ENCODE results near the gene RAB11FIP4. TPM values are rescaled to one million over a fixed set of nuclear protein-coding genes. Genes with fewer than 3 reads are reported as not detected.

Gene RAB11FIP4
- total RNA-seq, 2 donors from 2014 or later = 0.68 to 3.7 TPM

DNA sequence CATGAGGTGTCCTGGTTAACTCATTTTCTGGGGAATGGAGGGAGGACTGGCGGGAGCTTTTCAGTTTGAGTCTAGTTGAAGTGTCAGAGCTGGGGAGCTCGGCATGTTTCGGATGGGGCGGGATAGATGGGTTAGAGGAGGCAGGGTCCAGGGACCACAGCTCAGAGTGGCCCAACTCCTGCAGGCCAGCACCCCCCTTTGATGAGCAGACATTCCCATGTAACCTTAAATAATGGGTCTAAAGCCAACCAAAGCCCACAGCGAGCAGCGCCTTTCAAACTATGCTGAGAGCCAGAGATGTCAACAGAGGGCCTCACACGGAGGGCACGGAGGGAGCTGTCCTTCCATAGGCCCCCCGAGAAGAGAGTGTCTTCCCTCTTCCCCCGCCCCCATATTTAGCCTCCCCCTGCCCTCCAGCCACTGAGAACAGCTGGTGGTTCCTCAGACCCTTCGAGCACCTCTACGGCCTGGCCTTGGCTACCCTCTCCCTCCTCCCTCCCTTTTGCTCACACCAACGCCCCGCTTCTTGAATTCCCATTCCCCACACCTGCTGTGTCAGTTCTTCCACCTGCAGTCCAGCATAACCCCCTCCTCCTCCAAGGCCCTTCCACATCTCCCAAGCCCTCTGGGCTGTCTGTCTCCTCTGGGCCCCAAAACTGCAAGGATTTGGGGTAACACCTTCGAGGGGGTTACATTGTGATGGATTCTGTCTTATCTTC is 21.8 kb downstream of the RAB11FIP4 start:
- Histone ChIP-seq H3K36me3 (no peaks in the 10 kb centered on the region), H3K27me3 (replicated peaks; ENCODE audit: insufficient read depth) (no peaks in the 10 kb centered on the region), H3K9me3 (no peaks in the 10 kb centered on the region), H3K4me3 (no peak overlapping the region), H3K4me1 (ENCODE audit: control insufficient read depth in 1 of 2, low read depth in 2 of 2) (no peaks in the 10 kb centered on the region), H3K27ac (no peak overlapping the region)
- no peak for TF ChIP-seq CTCF (IDR thresholded peaks at IDR 0.05)
- ATAC-seq (ENCODE audit: insufficient number of reproducible peaks, low FRiP score, low read depth) (no peak), DNase-seq (ENCODE audit: low spot score) (no peak)

DNA sequence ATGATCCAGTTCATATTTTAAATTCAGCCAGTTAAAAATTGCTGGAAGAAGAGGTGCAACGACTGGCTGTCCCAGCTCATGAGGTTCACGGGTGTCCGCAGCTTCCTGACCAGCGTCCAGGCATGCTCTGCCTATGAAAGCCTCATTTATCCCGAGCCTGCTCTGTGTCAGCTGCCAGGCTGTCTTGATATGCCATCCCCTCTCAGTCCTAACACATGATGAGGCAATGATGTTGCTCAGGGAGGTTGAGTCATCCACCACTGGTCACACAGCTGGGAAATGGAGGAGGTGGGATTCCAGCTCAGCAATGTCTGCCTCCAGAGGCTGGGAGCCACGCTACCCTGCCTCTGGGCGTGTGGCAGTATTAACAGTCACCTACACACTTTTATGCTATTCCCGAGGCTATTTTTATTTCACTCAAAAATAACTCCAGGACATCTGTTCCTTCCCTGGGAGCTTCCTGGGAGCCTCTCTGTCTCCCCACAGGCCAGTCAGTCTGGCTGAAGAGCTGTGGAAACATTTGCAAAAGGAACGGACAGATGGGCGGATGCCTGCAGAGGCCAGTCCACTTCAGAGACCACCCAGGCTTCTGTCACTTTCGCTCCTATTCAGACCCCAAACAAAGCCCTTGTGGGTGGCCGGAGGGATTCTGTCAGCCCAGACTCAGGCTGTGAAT is 22.5 kb downstream of the RAB11FIP4 start:
- no peaks in the 10 kb centered on the region for H3K9me3 ChIP-seq
- no peak for TF ChIP-seq CTCF (IDR thresholded peaks at IDR 0.05)
- H3K27ac ChIP-seq = no peak overlapping the region
- H3K4me3 ChIP-seq = no peak overlapping the region
- no peaks in the 10 kb centered on the region for H3K36me3 ChIP-seq
- no peak for DNase-seq (ENCODE audit: low spot score)
- H3K4me1 ChIP-seq (ENCODE audit: control insufficient read depth in 1 of 2, low read depth in 2 of 2) = no peaks in the 10 kb centered on the region
- no peaks in the 10 kb centered on the region for H3K27me3 ChIP-seq (replicated peaks; ENCODE audit: insufficient read depth)
- no peak for ATAC-seq (ENCODE audit: insufficient number of reproducible peaks, low FRiP score, low read depth)

DNA sequence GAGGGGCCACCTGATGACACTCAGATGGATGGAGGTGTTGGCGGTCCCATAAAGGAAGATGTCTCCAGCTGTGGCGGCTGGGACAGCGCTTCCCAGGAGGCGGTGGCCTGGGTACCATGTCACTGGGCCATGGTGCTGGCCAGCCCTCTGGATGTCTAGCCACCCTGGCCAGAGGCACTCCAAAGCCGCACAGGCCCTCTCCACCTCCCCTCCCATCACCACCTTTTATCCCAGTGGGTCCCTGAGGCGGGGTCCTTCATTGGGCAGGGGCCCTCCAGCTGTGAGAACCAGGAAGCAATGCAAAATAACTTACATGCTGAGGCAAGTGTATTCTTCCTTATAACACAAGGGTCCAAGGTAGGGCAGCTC is 23.1 kb downstream of the RAB11FIP4 start:
- Histone ChIP-seq H3K9me3 (no peaks in the 10 kb centered on the region), H3K27ac (no peak overlapping the region), H3K4me1 (ENCODE audit: control insufficient read depth in 1 of 2, low read depth in 2 of 2) (no peaks in the 10 kb centered on the region), H3K4me3 (no peak overlapping the region), H3K27me3 (replicated peaks; ENCODE audit: insufficient read depth) (no peaks in the 10 kb centered on the region), H3K36me3 (no peaks in the 10 kb centered on the region)
- DNase-seq (ENCODE audit: low spot score) = no peak
- TF ChIP-seq CTCF (IDR thresholded peaks at IDR 0.05) = no peak
- ATAC-seq (ENCODE audit: insufficient number of reproducible peaks, low FRiP score, low read depth) = no peak

GRCh38 chr17:31415004-31415454 is 23.6 kb downstream of the RAB11FIP4 start:
- Histone ChIP-seq H3K9me3 (no peaks in the 10 kb centered on the region), H3K27ac (no peak overlapping the region), H3K36me3 (no peaks in the 10 kb centered on the region), H3K27me3 (replicated peaks; ENCODE audit: insufficient read depth) (no peaks in the 10 kb centered on the region), H3K4me1 (ENCODE audit: control insufficient read depth in 1 of 2, low read depth in 2 of 2) (no peaks in the 10 kb centered on the region), H3K4me3 (no peak overlapping the region)
- TF ChIP-seq CTCF (IDR thresholded peaks at IDR 0.05) = no peak
- ATAC-seq (ENCODE audit: insufficient number of reproducible peaks, low FRiP score, low read depth) (no peak), DNase-seq (ENCODE audit: low spot score) (no peak)

DNA sequence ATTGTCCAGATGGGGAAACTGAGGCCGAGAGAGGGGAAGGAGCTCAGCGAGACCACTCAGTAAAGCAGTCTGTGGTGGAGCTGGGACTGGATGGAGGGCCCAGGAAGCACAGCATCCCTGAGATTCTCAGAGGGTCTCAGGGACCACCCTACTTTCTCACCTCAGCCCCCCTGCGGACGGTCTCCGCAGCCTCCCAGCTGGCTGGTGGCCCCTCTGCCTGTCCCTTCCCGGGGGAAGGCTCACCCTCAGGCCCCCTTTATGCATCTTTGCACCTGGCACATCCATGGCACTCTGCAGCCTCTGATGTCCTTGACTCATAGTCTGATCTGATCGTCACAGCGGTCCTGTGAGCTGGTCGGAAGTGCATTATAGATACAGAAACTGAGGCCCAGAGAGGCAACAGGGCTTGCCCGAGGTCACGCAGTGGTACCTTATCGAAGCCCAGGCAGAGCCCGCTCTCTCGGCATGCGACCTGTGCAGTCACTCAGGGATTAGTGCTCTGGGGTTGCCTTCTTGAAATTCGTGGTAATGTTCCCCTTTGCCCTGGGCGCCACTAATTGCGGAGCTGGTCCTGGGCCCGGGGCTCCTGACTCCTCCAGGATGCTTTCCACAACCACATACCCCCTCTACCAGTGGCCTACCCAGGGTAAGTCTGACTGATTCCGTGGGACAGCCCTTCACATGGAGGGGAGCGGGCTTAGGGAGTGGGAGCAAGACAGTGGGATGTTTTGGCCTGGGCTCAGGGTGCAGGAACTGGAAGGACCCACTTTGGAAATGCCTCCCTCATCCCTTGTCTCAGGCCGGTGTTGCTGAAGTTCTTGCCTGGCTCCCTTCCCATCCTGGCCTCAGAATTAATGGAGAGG is 24.4 kb downstream of the RAB11FIP4 start:
- ATAC-seq (ENCODE audit: insufficient number of reproducible peaks, low FRiP score, low read depth) = no peak

More for the DNA sequence above, 24.4 kb downstream of the RAB11FIP4 start:
- H3K4me3 ChIP-seq = no peak overlapping the region
- H3K36me3 ChIP-seq = no peaks in the 10 kb centered on the region
- H3K27me3 ChIP-seq (replicated peaks; ENCODE audit: insufficient read depth) = no peaks in the 10 kb centered on the region
- TF ChIP-seq CTCF (IDR thresholded peaks at IDR 0.05) = no peak
- H3K9me3 ChIP-seq = no peaks in the 10 kb centered on the region
- no peak overlapping the region for H3K27ac ChIP-seq
- no peaks in the 10 kb centered on the region for H3K4me1 ChIP-seq (ENCODE audit: control insufficient read depth in 1 of 2, low read depth in 2 of 2)
- no peak for DNase-seq (ENCODE audit: low spot score)
